ENCODE measurements around the gene DENND2A.

DENND2A gene

DNA sequence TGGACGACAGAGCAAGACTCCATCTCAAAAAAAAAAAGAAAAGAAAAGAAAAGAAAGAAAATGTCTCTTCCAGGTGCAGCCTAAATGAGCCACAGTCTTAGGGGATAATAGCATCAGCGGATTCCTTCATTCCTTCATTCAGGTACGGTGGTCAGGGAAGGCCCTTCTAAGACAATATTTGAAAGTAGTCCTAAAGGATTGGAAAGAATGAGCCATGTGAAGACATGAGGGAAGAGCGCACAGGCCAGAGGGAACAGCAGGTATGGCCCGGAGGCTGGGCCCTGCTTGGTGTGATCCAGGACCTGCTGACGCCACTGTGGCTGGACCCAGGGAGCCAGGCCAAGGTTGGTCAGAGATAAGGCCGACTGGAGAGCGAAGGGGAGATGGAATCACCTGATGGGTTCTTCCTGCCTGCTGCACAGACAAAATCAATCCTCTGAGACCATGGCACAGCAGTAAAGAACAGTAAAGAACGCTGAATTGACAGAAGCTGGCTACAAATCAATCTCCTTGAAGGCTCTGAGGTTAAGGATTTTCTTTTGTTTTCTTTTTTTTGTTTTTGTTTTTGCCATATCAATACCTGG, 145.0 kb downstream of the DENND2A start:
- no peak for DNase-seq

DNA sequence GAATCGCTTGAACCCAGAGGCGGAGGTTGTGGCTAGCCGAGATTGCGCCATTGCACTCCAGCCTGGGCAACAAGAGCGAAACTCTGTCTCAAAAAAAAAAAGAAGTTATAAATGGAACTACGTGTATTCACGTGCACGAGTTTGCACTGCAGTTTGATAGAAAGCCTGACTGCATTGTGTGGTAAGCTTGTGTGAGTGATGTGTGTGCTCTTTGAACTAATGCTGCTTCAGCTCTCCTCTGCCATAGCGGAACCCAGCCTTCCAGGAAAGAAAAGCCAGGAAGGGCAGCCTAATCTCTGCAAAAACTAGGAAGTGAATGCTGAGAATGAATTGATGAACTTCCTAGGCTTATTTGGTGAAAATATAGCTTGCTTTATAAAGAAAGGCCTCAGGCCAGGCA, 145.7 kb downstream of the DENND2A start:
- no peak for DNase-seq

DNA sequence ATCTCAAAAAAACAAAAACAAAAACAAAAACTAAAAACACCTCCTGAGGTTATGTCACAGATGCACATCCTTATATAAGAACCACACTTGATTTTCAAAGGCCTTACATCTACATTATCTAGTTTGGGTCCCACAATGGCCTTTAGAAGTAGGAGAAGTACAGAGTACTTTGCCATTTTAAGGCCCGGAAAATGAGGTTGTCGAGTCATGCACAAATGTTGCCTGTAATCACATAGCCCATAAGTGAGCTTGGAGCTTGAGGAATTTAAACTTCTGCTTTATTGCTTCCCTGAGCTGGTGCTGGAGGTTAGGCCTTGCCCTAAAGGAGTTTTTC, 151.6 kb downstream of the DENND2A start:
- no peak for DNase-seq

DNA sequence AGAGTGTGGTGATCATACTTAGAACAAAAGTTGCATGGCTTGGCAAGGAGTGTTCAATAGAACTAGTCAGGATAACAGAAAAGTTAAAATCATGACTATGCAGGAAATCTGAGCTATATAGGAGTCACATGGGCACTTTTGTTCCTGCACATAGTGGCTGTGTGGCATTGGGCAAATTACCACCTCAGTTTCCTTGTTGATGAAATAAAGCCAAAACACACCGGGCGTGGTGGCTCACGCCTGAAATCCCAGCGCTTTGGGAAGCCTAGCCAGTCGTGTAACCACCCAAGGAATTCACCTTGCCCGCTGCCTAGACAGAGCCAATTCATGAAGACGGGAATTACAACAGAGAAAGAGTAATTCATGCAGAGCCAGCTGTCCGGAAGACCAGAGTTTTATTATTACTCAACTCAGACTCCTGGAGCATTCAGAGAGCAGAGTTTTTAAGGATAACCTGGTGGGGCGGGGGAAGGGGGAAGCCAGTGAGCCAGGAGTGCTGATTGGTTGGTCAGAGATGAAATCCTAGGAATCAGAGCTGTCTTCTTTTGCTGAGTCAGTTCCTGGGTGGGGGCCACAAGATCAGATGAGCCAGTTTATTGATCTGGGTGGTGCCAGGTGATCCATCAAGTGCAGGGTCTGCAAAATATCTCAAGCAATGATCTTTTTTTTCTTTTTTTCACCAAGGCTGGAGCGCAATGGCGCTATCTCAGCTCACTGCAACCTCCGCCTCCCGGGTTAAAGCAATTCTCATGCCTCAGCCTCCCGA, 154.9 kb downstream of the DENND2A start:
- no peak for DNase-seq

DNA sequence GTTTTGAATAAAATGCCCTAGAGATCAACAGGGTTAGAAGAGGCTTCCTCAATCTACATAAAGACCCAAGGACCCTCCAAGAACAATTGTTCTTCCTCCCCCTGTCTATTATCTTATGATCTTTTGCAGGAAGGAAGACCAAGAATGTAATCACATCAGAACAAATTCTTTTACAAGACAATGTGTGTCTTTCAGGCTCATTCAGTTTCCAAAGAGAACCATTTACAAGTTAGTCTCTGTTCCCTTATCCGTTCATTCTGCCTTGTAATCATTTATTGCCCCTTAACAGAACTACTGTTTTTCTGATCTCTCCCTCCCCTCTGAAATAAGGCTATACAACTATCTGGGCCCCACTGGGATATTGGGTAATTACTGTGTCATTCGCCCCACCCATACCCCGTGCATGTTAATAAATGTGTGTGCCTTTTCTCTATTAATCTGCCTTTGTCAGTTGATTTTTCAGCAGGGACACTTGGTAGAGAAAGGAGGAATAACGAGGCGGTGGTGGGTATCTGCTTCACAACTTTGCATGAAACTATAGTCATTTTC, 155.6 kb downstream of the DENND2A start:
- DNase-seq = no peak

DNA sequence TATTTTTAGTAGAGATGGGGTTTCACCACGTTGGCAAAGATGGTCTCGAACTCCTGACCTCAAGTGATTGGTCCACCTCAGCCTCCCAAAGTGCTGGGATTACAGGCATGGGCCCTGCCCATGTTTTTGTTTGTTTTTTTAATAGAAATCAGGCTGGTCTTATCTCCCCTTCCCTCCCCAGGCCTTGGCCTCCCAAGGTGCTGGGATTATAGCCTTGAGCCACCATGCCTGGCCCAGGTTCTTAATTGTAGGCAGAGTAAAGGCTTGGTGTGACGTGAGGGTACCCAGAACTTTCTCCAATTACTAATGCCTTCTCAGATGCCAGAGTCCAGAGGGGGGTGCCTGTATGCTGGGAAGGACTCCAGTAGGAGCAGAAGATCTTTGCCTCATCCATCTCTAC, 156.1 kb downstream of the DENND2A start:
- no peak for DNase-seq

DNA sequence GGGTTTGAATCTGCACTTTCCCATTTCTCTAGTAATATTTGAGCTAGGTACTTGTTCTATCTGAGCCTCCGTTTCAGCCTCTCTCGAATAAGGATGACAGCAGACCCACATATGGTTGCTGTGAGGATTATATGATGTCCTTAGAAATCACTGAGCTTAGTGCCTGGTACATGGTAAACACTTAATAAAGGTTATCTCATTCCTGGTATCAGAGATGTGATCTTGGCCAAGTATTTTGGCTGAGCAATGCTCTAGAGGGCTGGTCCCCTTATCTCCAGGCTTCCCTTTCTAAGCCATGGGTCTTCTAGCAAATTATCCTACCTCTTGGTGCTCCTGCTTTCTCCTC, 160.9 kb downstream of the DENND2A start:
- no peak for DNase-seq

DNA sequence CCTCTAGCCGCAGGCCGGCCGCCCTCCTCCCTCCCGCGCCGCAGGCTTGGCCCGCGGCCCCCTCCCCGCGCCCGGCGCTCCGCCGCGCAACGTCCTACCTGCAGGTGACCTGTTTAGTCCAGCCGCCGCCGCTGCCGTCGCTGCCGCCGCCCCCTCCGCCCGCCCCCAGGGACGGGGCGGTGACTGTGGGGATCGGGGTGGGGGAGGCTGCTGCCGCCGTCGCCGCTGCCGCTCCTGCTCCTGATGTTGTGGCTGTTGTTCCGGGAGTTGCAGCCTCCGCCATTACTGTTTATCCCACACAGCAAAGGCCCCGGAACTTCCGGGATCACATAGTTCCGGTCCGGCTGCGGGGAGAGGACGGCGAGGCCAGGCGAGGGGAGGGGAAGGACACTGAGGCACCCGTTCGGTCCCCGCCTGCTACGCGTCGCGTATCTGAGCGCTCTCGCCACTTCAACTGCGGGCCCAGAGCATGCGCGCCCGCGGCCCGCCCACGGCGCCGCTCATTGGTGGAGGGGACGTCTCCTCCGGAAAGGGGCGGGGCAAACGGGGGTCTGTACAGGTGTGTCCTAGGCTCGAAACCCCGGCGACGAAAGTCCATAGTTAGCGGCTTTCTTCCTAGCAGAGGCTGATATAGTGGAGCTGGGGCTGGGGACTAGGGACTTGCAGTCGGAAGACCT, 161.4 kb downstream of the DENND2A start, which contains the start of gene MKRN1:
Gene MKRN1, minus strand, starts transcription at position 444 of the 677 bp plus-strand sequence. Its CDS starts 161 bp downstream, at position 283.
- DNase-seq = peak; percentile 92

DNA sequence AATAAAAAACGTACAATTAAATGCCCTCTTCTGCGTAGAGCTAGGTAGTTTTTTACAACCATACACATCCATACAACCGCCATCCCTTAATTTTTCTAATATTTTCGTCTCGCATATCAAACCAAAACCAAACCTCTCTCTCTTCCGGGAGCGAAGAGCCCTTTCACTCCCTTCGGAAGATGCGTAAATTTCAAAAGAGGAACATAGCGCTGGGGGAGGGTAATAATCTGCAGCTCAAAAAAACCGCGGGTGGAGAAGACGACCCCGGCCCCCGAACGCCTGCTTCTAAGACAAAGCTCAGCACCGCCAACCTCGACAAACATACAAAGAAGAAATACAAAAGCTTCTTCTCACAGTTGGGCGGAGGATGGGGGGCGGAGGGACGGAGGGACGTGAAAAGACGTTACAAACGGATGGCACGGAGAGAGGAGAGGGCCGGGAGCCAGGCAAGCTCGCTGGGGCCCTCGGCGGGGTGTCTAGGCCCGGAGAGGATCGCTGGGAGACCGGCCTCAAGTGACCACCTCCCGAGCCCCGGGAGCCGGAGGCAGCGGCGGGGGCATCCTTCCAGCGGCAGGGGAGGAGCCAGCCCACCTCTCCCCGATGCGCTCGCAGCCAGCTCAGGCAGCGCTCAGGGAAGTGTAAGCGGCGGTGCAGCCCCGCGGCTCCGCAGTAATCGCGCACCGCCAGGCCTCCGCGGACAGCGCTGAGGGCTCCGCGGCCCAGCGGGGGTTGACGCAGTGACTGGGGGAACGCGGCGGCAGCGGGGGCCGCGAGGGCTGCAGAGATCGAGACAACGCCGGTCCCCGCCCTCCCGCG, 162.2 kb downstream of the DENND2A start:
- DNase-seq = peak; percentile 66

DNA sequence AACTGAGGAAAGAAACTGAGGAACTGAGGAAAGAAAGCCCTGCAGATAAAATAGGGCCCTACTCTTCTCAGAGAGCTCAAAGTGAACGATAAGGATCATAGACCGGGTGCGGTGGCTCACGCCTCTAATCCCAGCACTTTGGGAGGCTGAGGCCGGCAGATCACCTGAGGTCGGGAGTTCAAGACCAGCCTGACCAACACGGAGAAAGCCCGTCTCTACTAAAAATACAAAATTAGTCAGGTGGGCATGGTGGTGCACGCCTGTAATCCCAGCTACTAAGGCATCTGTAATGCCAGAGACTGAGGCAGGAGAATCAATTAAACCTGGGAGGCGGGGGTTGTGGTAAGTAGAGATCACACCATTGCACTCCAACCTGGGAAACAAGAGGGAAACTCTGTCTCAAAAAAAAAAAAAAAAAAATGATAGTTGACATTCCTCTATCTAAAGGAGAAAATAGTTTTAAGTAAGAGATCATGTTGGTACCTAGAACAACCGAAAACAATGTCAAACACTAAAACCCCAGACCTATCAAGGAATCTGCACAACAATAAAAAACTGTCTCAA, 163.8 kb downstream of the DENND2A start:
- DNase-seq = no peak

DNA sequence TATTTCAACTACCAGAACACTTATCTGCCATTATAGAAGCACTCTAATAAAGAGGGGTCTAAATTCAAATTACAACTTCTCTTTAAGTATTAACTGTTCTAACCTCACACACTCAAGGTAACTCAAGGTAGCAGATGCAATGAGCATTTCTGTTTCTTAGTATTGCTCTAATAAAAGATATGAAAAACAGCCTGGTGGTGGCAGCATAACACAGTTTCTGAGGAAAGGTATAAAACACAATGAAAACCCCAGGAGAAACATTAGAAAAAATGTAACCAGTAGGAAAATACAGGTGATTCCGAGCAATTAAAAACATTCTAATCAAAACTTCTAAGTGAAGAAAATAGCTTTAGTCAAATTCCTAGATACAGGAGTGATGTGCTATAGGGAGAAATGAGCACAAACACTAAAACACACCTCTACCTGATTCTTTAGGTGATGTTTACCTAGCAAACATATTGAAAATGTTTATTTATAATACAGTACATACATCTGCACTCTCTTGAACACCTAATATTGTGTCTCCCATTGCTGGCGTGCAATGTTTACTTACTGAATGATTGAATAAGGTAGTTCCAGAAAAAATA, 164.8 kb downstream of the DENND2A start:
- DNase-seq = no peak
